Measurements from ENCODE around the gene PRELID1. TPM values are rescaled to one million over a fixed set of nuclear protein-coding genes. Genes with fewer than 3 reads are reported as not detected.

PRELID1 gene
- polyA plus RNA-seq, 1 experiment = 245 TPM

- peak overlapping the region; percentile 66 for H3K4me3 ChIP-seq (ENCODE audit: low read depth, low read length)
- H3K27me3 ChIP-seq (ENCODE audit: control insufficient read depth, insufficient read depth, low read length) = no peaks in the 10 kb centered on the region
- ChIA-PET CTCF (interaction anchor here (1.0 to 6.8 kb wide), 13 partner anchors 8 to 239 kb away, joined by 3 to 38 read pairs (median 7); partner anchors contain the start of gene GRK6), POLR2A (no interaction called here)
- TF ChIP-seq CTCF (IDR thresholded peaks at IDR 0.05; ENCODE audit: insufficient read depth, low read depth, low read length) = no peak
- H3K36me3 ChIP-seq (ENCODE audit: control insufficient read depth, insufficient read depth, low read length) = peaks cover 6% of the 10 kb centered on the region
- no peak for DNase-seq (ENCODE audit: low read depth)
These were observed 7.3 kb downstream of the PRELID1 start for GRCh38 chr5:177310757-177311391.

GRCh38 chr5:177311392-177311722 lies 7.8 kb downstream of the PRELID1 start:
- CTCF ChIA-PET = interaction anchor here (3.2 to 6.8 kb wide), 3 partner anchors 142 to 197 kb away, joined by 12 to 38 read pairs (median 34); no protein-coding TSS in a partner anchor
- TF ChIP-seq CTCF (IDR thresholded peaks at IDR 0.05; ENCODE audit: insufficient read depth, low read depth, low read length) = no peak
- peaks cover 5% of the 10 kb centered on the region for H3K36me3 ChIP-seq (ENCODE audit: control insufficient read depth, insufficient read depth, low read length)
- DNase-seq (ENCODE audit: low read depth) = no peak
- H3K27me3 ChIP-seq (ENCODE audit: control insufficient read depth, insufficient read depth, low read length) = no peaks in the 10 kb centered on the region
- POLR2A ChIA-PET = no interaction called here
- peak overlapping the region; percentile 66 for H3K4me3 ChIP-seq (ENCODE audit: low read depth, low read length)

- peak; percentile 62 for DNase-seq (ENCODE audit: low read depth)
- H3K36me3 ChIP-seq (ENCODE audit: control insufficient read depth, insufficient read depth, low read length) = peaks cover 4% of the 10 kb centered on the region
- ChIA-PET POLR2A (no interaction called here), CTCF (interaction anchor here (0.6 to 6.8 kb wide), 4 partner anchors 92 to 189 kb away, joined by 3 to 38 read pairs (median 9); no protein-coding TSS in a partner anchor)
- no peak for TF ChIP-seq CTCF (IDR thresholded peaks at IDR 0.05; ENCODE audit: insufficient read depth, low read depth, low read length)
- H3K27me3 ChIP-seq (ENCODE audit: control insufficient read depth, insufficient read depth, low read length) = no peaks in the 10 kb centered on the region
- H3K4me3 ChIP-seq (ENCODE audit: low read depth, low read length) = peak within 1 kb of the TSS; percentile 66
These were observed 8.4 kb downstream of the PRELID1 start, which contains the start of gene MXD3 for GRCh38 chr5:177311723-177312648. Gene MXD3, minus strand, starts transcription at chr5:177311898. Its CDS starts 68 bp downstream, at chr5:177311830.

DNA sequence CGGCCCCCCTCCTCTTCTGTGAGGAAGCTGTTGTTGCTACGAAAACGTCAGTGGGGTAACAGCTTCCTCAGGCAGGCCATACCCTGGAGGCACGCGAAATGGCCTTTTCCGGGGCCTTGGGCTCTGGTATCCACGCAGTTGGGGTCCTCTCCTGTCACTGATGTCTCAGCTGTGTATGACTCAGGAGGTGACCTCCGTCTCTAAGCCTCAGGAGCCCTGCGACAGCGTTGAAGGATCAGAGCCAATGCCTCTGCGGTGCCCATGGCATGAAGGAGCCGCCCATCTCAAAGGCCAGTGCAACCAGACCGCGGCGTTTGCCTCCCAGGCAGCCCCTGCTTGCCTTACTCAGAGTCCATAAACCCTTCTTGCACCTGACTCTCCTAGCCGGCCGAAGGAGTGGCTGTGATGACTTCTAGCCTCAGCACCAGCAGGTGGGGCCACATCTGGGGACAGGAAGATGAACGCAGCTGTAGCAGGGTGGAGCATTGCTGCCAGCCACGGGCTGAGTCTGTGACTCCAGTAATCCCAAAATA lies 9.1 kb downstream of the PRELID1 start:
- ChIA-PET CTCF (interaction anchor here (0.6 to 6.8 kb wide), 4 partner anchors 91 to 188 kb away, joined by 3 to 38 read pairs (median 9); no protein-coding TSS in a partner anchor), POLR2A (no interaction called here)
- Histone ChIP-seq H3K27me3 (ENCODE audit: control insufficient read depth, insufficient read depth, low read length) (no peaks in the 10 kb centered on the region), H3K36me3 (ENCODE audit: control insufficient read depth, insufficient read depth, low read length) (peaks cover 4% of the 10 kb centered on the region), H3K4me3 (ENCODE audit: low read depth, low read length) (peak overlapping the region; percentile 12; the same call in 1 of the 2 replicates)
- no peak for DNase-seq (ENCODE audit: low read depth)
- TF ChIP-seq CTCF (IDR thresholded peaks at IDR 0.05; ENCODE audit: insufficient read depth, low read depth, low read length) = no peak
